GM10266 (cell line): Measurements from ENCODE around the gene INO80D.
"Not testable (repeated sequence)": the region's sequence is repeated elsewhere in the genome, so short reads cannot be mapped to it uniquely, and the experiment has no call there.

Source experiments
- DNase-seq: peaks from one replicate; pipeline ENCODE4 v3.0.0; 2012; ENCODE audit errors: extremely low spot score
- CTCF ChIP-seq: IDR thresholded peaks from 2 replicates; pipeline ENCODE4 v1.5.1; 2012; ENCODE audit warnings: mild to moderate bottlenecking, low read depth; ENCODE audit not compliant: control insufficient read depth, insufficient read depth; ENCODE audit errors: missing control alignments

The INO80D gene

GRCh38 chr2:206083602-206084438 lies 2.2 kb downstream of the INO80D start:
- no peak for DNase-seq
- TF ChIP-seq CTCF: no peak

- no peak for TF ChIP-seq CTCF
- DNase-seq: no peak
Observed at GRCh38 chr2:206082298-206082843, 3.6 kb downstream of the INO80D start.

GRCh38 chr2:206080927-206081326 lies 5.0 kb downstream of the INO80D start:
- DNase-seq: no peak
- TF ChIP-seq CTCF: no peak

GRCh38 chr2:206079699-206080465 lies 6.1 kb downstream of the INO80D start:
- TF ChIP-seq CTCF: no peak

GRCh38 chr2:206077879-206078278 lies 8.1 kb downstream of the INO80D start:
- not testable (repeated sequence) for DNase-seq

More at GRCh38 chr2:206079699-206080465, 6.1 kb downstream of the INO80D start:
- no peak for DNase-seq

- no peak for DNase-seq
- no peak for TF ChIP-seq CTCF
Observed at GRCh38 chr2:206075113-206075512, 10.9 kb downstream of the INO80D start.

- no peak for DNase-seq
- TF ChIP-seq CTCF: no peak
Observed at GRCh38 chr2:206071807-206072206, 14.2 kb downstream of the INO80D start.
